GM04504 (cell line): ENCODE measurements around the gene SH2B2.

Source experiments
- DNase-seq: peaks from one replicate; pipeline ENCODE4 v3.0.0-alpha.2; 2012; ENCODE audit warnings: low read depth

SH2B2 gene

DNA sequence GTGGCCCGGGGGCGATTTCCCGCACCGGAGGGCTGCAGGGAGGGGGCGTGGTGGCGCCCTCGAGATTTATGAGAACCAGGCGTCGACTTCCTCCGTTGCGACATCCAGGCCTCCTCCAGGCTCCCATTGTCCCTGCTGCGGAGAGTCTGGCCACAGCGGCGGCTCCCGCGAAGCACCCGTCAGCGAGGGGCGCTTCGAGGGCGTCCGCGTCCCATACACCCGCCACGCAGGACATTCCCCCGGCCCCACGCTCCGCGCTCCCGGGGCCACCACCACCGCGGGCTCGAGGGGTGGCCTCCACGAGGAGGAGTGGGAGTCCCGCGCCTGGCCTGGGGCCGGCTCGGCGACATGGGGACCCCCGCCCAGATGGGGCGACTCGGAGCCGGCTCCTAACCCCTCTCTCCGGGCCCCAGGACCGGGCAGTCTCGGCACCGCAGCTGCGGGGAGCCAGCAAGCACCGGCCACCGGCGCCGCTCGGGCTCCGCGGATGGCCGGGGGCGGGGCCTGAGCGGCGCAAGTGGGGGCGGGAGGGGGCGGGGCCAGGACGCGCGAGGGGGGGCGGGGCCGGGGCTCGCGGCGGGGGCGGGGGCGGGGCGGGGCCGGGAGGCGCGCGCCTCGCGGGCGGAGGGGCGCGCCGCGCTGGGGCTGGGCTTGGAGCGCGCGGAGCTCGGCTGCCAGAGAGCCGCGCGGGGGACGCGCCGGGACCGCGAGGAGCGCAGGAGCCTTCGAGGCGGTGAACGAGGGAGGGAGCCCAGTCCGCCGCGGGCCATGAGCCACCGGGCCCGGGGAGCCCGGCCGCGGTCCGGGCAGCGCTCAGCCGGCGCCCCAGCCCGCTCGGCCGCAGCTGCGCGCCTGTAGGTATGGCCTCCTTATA, at the start of gene SH2B2:
SH2B2 (plus strand) TSS at position 632 of the 874 bp plus-strand sequence. CDS start 13,683 bp downstream, outside the sequence.
- peak; percentile 38 for DNase-seq

DNA sequence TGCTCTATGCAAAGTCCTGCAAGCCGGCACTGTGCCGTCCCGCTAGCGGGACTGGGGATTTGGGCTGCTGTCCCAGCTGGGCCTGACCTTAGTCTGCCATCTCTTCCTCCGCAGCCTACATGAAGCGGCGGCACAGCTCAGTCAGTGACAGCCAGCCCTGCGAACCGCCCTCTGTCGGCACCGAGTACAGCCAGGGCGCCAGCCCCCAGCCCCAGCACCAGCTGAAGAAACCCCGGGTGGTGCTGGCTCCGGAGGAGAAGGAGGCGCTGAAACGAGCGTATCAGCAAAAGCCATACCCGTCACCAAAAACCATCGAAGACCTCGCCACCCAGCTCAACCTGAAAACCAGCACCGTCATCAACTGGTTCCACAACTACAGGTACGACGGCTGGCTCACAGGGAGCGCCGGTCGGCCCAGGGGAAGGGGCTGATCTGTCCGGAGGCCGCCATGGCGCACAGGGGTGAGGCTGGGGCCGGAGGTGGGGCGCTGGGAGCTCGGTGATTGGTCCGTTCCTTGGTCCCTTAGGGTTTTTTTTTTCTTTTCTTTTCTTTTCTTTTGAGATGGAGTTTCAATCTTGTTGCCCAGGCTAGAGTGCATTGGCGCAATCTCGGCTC, 47.4 kb upstream of the SH2B2 start:
- no peak for DNase-seq

DNA sequence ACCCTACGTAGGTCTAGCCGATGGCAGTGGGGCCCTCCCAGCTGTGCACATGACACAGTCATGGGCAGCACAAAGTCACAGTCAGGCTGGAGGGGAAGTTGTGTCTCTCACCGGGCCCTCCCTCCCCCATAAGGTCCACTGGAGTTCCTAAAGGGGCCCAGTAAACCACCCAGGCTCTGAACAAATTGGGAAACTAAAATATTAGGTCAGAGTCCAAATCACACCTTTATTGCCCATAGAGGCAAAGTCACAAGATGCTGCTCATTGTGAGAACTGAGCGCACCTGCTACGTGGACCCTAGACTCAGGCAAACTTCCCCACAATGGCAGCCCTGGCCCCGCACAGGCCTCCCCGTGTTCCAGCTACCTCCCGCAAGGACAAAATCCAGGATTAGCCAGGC, 45.2 kb upstream of the SH2B2 start:
- no peak for DNase-seq

DNA sequence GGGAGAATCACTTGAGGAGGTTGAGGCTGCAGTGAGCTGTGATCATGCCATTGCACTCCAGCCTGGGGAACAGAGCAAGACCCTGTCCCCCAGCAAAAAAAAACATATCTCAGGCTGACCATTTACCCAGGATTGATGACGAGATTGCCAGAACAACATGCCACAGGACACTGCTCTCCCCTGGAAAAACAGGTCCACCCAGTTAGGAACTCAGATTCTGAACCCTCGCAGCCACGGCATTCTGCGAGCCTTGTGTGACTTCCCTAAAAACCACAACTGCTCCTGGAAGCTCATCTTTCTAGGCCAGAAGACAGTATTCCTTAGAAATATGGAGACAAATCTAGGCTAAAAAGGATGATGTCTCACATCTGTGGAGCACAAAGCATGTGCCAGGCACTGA, 42.1 kb upstream of the SH2B2 start:
- no peak for DNase-seq

DNA sequence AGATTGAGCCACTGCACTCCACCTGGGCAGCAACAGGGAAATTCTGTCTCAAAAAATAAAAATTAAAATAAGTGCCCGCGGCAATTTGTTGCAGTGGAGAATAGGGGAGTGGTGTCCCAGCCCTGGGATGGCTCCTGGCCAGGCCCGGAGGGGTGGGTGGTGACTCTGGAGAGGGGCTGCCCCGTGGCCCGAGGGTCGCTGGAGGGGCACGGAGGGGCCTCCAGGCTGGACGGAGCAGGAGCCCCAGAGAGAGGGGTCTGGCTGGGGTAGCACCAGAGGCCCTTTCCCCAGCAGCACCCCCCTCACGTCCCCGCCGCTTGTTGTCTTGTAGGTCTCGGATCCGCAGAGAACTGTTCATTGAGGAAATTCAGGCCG, 38.6 kb upstream of the SH2B2 start:
- no peak for DNase-seq

DNA sequence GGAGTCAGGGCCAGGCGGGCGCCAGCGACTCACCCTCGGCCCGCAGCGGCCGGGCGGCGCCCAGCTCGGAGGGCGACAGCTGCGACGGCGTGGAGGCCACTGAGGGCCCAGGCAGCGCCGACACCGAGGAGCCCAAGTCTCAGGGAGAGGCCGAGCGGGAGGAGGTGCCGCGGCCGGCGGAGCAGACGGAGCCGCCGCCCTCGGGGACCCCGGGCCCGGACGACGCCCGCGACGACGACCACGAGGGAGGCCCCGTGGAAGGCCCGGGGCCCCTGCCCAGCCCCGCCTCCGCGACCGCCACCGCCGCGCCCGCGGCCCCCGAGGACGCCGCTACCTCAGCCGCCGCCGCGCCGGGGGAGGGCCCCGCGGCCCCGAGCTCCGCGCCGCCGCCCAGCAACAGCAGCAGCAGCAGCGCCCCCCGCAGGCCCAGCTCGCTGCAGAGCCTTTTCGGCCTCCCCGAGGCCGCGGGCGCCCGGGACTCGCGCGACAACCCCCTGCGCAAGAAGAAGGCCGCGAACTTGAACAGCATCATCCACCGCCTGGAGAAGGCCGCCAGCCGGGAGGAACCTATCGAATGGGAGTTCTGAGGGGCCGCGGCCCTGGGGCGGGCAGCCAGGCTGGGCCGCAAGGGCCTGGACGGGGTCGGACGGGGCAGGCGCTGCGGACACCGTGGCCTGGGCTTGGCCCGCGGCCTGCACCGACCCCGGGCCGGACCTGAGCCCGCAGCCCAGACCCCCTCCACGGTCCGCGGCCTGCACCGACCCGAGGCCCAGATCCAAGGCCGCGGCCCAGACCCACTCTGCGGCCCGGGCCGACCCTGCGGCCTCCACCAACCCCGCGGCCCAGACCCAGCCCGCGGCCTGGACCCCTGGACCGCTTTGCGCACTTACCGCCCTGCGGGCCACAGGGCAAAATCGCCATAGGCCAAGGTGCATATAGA, 37.9 kb upstream of the SH2B2 start:
- DNase-seq: no peak

DNA sequence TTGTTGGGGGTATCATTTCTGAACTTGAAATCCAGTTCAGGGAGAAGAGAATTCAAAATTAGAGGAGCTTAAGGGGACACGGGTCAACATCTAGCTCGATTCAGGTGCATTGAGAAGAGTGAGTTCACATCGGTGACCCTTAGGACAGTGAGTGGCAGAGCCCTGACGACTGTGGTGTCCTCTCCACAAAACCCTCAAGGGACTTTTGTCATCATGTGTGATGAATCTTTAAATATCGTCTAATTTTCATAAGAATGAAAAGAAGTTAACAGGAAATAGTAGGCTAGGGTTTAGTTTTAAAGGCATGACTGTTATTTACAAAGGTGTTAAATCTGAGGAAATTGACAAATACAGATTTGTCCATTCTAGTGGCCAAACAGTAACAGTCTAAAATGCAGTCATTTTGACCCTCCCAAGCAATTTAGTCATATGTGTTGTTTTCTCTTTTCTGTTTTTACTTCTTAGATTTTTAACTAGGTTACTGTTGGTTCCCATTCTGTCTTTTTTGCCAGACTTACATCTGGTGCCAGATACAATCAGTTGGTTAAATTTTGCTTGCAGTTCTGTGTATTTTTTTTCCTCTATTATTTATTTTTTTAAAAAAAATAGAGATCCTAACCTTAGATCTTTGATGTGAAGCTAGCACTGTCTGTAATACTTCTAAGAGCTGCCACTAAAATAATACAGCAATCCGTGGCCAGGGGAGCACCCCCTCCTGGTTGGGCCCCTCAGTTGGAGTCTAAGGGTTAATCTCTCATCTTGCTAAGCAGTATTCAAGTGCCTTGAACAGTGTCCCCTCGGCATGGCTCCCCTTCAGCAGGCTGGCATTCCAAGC, 34.9 kb upstream of the SH2B2 start:
- no peak for DNase-seq

DNA sequence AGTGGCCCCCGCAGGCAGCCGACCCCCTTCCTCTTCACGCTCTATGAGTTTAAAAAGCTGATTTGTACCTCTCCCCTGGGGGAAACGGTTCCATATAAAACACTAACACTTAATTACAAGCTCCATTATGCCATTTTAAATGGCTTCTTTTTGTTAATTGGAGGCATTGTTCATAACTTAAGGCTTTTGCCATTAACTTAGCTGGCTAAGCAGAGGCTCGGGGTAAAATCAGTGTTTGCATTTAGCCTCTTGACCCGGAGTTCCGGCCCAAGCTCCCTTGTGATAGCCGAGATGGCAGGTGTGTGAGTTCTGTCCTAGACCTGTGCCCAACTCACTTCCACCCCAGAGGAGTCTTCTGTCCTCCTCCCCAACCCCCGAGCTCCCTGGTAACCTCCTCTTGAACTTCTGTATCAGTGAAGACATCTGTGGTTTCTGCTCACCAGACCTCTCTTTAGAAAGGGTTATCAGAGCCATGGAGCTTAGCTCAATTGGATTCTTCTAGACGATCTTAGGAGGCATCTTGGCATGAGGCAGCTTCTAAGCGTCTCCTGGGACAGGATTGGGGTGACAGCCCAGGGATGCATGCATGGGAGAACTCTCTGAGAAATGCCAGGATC, 34.2 kb upstream of the SH2B2 start:
- no peak for DNase-seq

DNA sequence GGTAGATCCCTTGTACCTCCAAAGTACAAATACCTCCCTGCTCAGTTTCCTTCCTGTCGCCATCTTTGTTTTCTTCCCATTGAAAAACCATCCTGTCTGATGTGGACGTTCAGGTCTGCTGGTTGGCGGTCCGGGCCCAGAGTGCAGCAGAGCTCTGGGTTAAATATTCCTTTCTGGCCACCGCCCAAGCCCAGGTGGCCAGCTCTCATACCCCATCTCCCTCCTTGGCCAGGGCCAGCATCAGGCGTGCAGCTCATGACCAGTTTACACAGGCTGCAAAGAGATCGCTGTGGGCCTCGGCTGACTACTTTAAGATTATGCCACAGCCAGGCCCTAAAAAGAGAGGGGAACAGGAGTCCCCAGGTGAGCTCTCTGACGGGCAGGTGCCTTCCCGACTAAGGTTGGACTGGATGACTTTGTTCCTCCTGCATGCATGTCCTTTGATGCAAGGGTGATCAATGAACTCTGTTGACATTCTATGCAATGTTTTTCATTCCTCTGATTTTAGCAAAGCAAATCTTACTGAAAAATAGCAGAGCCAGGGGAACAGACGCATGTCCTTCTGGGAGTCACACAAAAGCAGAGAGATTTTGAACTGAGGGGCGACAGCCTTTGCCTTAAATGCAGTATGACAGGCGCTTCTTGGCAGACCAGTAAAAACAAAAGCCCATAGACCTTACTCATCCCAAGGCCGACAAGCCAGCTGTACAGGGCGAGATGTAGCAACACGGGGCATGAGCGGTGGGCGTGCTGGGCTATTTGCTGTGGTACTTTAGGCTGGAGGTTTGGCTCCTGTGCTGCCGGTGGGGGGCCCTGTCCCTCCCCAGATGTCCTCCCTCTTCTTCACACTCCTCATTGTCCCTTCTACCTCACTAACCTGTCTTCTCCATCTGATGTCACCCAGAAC, 33.3 kb upstream of the SH2B2 start:
- no peak for DNase-seq

DNA sequence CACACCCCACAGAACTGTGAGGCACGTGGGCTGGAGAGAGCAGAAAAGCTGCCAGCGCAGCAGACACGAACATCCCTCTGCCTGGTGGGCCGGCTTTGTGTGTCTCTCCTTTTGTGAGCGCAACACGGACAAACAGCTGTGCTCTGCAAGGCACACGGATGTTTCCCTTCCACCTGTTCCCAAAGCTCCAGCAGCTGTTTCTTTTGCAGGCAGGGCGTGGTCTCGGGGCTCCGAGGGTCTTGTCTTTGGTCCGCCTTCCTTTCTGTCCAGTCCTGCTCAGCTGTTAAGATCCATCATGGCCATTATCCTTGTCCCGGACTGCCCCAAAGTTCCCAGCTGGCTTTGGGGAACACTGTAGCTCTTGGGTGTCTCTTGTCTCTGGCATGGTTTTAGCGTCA, 32.7 kb upstream of the SH2B2 start:
- DNase-seq: no peak

DNA sequence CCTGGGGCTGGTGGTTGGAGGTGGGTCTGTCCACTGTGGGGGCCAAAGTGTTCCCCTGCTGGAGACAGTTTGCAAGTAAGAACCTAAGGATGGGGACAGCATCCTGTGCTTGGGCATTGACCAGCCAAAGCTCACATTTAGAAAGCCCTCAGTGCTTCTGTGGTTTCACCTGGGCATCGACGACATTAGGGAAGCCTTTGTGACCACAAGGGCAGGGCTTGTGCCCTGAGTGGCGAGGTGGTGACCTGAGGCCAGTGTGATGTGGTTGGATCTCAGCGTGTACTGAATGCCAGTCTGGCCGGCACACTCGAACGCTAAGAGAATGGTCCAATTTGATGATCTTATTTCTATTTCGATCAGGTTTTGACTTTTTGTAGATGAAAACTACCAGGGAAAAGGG, 32.1 kb upstream of the SH2B2 start:
- DNase-seq: no peak

DNA sequence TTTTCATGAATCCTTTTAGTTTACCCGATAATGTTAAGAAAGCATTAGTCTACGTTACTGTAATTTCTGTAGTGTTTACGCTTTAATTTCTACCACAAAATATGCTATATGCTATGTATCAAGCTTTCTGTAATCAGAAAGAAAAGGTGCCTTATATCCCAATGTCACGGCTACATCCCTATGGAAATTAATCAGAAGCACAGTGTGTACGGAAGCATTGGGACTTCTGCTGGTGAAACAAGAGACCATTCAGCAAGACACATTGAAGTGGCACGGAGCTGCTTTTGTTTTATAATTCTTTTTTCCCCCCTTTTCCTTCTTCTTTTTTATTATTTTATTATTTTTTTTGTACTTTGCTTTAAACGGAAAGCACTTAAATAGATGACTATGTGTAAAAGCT, 31.2 kb upstream of the SH2B2 start:
- no peak for DNase-seq

DNA sequence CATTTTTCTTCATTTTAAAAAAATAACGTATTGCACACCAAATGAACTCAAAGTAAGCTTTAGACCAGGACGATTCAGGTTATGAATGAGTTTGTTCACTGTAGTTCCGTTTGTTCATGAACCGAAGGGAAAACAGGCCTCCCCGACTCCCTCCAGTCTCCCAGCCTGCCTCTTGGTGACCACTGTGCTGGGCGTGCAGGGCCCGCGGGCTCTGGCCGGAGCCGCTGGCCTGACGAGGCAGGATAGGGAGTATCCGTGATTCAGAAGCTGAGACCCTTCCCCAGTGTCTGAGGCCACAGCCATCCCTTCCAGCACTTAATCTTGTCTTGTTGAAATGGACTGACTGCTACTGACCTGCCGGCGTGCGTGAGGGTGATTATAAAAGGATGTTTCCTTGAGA, 30.8 kb upstream of the SH2B2 start:
- no peak for DNase-seq

DNA sequence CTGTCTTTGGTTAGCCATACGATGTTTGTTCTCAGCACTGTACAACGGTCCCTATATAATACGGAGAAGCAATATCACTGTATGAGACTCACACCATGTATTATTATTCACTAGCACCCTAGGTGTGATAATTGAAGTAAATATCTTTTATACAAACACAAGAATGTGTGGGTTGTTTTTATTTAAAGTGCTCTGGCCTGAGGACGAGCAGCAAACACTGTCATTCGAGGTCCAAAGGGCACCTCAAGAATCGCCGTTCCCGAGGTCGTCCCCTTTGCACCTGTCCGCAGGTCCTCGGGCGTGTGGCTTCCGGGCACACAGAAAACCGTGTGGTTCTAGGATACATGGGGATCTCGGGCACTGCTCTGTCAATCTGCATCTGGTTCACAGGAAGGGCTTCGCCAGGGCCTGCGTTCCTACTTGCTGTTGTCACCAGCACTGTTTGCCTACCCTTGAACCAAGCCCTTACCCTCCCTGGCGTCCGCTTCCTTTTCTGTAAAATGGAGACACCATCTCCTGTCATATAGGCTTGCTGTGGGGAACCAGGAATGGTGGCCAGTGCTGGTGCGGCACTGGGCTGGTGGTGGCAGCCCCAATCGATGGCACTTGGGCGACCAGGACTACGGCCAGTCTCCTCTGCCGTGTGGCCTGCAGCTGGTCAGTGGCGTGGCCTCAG, 28.5 kb upstream of the SH2B2 start:
- DNase-seq: no peak

DNA sequence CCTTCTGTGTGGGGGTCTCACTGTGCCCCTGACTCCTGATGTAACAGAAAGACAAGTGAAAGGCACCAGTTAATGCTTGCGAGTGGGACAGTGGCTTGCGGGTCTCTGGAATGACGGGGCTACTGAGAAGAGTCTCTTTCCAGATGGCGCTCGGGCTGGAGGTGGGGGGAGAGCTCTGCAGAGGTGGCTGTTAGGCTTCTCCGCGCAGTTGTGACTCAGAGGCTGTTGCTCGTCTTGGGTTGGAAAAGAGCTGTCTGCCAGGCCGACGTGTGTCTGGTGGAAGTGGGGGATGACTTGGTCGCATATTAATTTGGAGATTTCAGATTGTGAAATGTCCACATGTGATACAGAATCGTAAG, 27.9 kb upstream of the SH2B2 start:
- DNase-seq: peak; percentile 38

DNA sequence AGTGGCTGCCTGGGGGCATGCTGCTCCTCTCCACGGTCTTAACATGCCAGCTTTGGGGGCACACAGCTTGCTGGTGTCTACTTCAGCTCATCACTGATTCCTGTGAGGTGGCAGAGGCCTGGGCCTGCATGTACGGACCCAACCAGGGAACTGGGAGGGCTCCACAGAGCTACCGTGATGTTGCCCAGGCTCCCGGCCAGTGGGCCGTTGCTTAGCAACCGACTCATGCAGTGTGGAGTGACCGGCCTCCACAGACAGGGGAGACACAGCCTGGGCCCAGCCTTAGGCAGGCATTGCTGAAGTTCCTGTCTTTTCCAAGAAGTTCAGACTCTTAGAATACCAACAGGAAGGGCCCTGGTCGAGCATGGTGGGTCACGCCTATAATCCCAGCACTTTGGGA, 25.8 kb upstream of the SH2B2 start:
- DNase-seq: peak; percentile 28

DNA sequence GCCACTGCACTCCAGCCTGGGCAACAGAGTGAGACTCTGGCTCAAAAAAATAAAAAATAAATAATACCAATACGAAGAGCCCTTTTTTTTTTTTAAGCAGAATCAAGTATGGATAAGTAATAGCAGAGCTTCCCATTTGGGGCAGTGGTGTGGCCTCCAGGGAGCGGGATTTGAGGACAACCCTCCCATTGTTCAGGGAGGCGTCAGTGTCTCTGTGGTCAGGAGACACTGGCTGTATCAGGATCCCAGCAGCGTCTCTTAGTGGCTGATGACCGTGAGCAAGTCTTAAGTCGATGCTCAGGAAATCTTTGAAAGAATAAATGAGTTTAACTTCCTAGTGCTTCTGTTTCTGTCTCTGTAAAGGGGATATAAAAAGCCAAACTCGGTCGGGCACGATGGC, 25.2 kb upstream of the SH2B2 start:
- no peak for DNase-seq

DNA sequence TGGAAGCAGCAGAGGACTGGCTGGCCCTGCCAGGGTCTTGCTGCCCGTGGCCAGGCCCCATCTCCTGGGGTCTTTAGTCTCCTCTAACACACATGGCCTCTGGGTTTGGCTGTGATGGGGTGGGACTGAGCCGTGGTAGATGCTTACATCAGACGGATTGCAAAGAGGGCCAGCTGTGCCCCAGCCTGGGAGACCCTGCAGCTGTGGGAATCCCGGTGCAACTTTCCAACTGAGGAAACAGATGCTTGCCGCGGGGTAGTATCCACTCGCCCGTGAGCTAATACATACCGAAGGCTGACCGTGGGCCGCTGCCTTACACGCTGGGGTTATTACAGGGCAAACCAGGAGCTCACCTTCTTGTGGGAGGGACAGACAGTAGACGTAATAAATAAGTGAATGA, 24.1 kb upstream of the SH2B2 start:
- DNase-seq: no peak

DNA sequence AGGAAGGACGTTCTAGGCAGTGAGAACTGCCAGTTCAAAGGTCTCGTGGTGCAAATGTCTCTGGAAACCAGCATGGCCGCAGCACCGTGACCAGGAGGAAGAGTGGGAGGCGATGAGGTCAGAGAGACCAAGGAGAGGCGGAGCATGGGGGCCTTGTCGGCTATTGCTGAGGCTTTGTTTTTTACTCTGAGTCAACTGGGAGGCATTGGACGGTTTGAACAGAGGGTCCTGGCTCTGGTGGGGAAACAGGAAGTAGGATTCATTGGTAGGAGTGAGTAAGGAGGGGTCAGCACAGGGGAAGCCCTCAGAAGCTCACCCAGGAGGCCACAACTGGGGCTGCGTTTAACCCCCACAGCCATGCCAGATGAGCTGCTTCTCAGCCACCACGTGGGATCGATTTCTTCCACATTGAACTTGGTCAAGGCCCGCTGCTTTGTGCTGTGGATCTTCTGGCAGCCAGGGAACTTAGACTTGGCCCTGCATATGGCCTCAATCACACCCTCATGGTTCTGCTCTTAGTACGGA, 22.2 kb upstream of the SH2B2 start:
- no peak for DNase-seq

DNA sequence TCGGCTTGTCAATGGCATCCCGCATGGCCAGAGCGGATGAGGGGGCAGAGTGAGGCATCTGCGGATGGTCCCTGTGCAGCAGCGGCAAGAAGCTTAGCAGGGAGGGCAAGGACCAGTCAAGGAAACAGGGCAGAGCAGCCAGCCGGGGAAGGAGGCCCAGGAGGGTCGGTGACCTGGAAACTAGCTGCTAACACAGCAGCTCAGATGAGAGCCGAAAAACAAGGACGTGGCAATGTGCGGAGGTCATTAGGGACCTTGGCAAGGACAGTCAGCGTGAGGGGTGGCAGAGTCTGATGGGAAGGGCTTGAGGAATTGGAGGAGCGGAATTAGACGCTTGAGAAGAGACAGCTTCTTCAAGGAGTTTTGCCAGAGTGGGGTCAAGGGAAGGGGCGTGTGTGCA, 20.1 kb upstream of the SH2B2 start:
- no peak for DNase-seq
